HFF-Myc (cell line): ENCODE data around the gene RBM5.

Experiments used
- DNase-seq: peaks from one replicate; pipeline ENCODE4 v3.0.0-alpha.2; 2011; ENCODE audit warnings: low read depth; ENCODE audit errors: extremely low read depth
- H3K4me3 ChIP-seq: replicated peaks from 2 replicates; pipeline ENCODE4 v1.5.1; 2011; ENCODE audit warnings: low read depth, mild to moderate bottlenecking, control low read depth, low read length
- CTCF ChIP-seq: IDR thresholded peaks from 2 replicates; pipeline ENCODE4 v1.5.1; 2012; ENCODE audit warnings: mild to moderate bottlenecking, low read depth, low read length, control low read depth; ENCODE audit errors: missing control alignments

RBM5 gene

GRCh38 chr3:50088725-50089608 is at the start of gene RBM5:
Gene RBM5 (plus strand): TSS chr3:50088919. CDS start chr3:50090435, 1,516 bp downstream.
- TF ChIP-seq CTCF, result no peak
- peak within 1 kb of the TSS; percentile 70 for H3K4me3 ChIP-seq
- peak; percentile 74 for DNase-seq

- TF ChIP-seq CTCF, result no peak
- no peak for DNase-seq
- H3K4me3 ChIP-seq, result no peak overlapping the region
These were observed 43.7 kb upstream of the RBM5 start for GRCh38 chr3:50044976-50045375.

- DNase-seq, result no peak
- no peak overlapping the region for H3K4me3 ChIP-seq
- no peak for TF ChIP-seq CTCF
These were observed 41.3 kb upstream of the RBM5 start for GRCh38 chr3:50047426-50047825.

GRCh38 chr3:50050361-50050760 is 38.4 kb upstream of the RBM5 start:
- no peak overlapping the region for H3K4me3 ChIP-seq
- DNase-seq, result peak; percentile 76
- no peak for TF ChIP-seq CTCF

- H3K4me3 ChIP-seq, result no peak overlapping the region
- TF ChIP-seq CTCF, result no peak
- no peak for DNase-seq
These were observed 31.0 kb upstream of the RBM5 start for GRCh38 chr3:50057756-50058155.

- no peak for TF ChIP-seq CTCF
- no peak for DNase-seq
- no peak overlapping the region for H3K4me3 ChIP-seq
These were observed 20.6 kb upstream of the RBM5 start for GRCh38 chr3:50068134-50068533.

- no peak for DNase-seq
- no peak for TF ChIP-seq CTCF
- H3K4me3 ChIP-seq, result no peak overlapping the region
These were observed 10.6 kb upstream of the RBM5 start for GRCh38 chr3:50078091-50078490.
